ENCODE measurements around the gene MORC3.
"Not testable (repeated sequence)": the region's sequence is repeated elsewhere in the genome, so short reads cannot be mapped to it uniquely, and the experiment has no call there.

The MORC3 gene

DNA sequence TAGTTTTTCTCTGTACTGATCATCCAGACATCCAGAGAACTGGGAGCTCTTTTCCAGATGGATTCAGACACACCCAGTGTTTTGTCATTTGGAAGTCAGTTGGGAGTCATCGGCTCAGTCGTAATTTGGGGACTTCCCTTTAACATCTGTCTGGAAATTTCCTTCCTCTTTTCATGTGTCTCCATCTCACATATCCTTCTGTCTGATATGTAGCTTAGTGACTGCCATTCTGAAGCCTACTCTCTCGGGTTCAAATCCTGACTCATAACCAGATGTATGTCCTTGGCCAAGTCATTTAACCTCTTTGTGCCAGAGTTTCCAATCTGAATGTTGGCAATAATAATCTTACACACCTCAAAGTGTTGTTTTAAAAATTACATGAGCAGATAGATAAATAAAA, 3.0 kb downstream of the MORC3 start:
- DNase-seq = no peak

DNA sequence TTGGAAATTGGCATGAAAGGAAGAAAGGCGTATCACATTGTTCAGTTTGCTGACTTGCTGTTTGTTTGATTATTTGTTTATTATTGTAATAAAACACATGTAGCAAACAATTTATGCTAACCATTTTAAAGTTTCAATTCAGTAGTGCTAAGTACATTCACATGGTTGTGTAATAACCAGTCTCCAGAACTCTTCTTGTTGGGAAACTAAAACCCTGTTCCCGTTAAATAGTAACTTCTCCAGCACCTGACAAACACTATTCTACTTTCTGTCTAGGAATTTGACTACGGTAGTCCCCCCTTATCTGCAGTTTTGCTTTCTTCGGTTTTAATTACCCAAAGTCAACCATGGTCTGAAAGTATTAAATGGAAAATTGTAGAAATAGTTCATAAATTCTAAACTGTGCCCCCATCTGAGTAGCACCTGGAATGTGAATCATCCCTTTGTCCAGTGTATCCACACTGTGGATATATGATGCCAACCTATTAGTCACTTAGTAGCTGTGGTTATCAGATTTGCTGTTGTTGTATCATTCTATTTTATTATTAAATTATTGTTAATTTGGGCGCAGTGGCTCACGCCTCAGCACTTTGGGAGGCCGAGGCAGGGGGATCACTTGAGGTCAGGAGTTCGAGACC, 5.5 kb downstream of the MORC3 start:
- no peak for DNase-seq

GRCh38 chr21:36330904-36331303, 10.9 kb downstream of the MORC3 start:
- DNase-seq = peak in 17 of 56 donors; percentile 1 to 58 (median 11)

- no peak for DNase-seq
Observed at GRCh38 chr21:36337099-36337509, 17.1 kb downstream of the MORC3 start.

DNA sequence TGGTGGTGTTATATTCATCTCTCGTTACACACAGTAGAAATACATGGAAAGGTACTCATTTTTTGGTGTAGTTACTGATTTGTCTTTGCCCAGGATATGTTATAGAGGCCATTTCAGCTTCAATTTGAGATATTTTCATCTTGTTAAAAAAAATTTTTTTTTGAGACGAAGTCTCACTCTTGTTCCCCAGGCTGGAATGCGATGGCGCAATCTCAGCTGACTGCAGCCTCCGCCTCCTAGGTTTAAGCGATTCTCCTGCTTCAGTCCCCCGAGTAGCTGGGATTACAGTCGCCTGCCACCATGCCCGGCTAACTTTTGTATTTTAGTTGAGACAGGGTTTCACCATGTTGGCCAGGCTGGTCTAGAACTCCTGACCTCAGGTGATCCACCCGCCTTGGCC, 19.0 kb downstream of the MORC3 start:
- DNase-seq = no peak

DNA sequence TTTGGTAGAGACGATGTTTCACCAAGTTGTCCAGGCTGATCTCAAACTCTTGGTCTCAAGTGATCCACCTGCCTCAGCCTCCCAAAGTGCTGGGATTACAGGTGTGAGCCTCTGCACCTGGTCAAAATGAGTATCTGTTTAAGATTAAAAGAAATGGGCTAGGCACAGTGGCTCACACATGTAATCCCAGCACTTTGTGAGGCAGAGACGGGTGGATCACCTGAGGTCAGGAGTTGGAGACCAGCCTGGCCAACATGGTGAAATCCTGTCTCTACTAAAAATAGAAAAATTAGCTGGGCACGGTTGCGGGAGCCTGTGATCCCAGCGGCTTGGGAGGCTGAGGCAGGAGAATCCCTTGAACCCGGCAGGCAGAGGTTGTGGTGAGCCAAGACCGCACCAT, 22.6 kb downstream of the MORC3 start:
- not testable (repeated sequence) for DNase-seq

DNA sequence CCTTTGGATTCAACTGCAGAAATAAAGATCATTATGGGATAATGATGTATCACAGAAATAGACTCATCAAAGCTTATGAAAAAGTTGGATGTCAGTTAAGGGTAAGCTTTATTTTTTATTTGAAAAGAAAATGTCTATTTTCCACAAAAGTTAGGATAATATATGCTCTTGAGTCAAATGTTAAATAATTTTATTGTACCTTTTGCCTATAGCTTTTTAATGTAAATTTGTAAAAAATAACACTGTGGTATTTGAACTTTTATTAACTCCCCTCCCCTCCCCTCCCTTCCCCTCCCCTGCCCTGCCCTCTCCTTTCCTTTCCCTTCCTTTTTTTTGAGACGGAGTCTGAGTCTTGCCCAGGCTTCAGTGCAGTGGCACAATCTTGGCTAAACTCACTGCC, 24.9 kb downstream of the MORC3 start:
- DNase-seq = no peak

DNA sequence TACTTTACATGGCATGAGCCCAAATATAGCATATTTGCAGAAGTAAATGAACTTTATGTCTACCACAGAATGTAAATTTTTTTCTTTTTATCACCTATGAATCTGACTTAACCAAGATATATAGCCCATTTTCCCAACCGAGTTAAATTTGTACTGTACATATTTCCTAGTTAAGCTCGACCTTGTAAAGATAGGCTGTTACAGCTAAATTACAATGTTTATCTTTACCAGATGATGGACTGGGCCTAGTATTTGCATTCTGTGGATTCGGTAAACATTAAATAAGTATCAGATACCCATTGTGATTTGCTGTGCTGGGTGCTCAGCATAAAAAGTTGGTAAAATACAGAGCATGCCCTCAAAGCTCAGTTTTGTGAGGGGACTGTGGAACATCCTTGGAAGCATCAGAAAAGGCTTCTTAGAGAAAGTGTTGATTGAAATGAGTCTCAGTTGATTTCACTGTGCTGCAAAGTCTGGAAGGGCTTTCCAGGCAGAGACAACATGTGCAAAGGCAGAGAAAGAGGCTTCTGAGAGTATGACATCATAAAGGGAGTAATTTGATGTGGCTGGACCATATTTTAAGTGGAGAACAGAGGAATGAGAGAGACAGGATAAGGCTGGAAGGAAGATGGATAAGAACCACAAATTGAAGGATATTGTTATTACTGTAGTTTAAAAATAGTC, 27.4 kb downstream of the MORC3 start:
- no peak for DNase-seq

- no peak for DNase-seq
Observed at GRCh38 chr21:36347962-36348328, 27.9 kb downstream of the MORC3 start.

- DNase-seq = no peak
Observed at GRCh38 chr21:36349315-36349714, 29.3 kb downstream of the MORC3 start.

DNA sequence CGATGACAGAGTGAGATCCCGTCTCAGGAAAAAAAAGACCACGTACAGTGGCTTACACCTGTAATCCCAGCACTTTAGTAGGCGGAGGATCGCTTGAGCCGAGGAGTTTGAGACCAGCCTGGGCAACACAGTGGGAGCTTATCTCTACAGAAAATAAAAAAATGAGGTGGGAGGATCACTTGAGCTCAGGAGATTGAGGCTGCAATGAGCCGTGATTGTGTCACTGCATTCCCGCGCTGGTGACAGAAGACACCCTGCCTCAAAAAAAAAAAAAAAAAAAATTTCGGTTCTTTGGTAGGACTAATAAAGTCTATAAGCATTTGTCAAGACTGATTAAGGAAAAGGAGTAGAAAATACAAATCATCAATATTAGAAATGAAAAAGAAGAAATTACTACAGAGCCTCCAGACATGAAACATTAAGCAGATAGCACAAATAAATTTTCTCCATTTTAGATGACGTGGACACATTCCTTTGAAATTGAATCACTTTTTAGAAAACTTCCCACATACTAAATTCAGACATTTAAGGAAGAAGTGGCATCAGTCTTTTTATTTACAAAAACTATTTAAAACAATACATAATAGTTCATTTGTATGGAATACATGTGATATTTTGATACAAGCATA, 30.4 kb downstream of the MORC3 start:
- DNase-seq = no peak

DNA sequence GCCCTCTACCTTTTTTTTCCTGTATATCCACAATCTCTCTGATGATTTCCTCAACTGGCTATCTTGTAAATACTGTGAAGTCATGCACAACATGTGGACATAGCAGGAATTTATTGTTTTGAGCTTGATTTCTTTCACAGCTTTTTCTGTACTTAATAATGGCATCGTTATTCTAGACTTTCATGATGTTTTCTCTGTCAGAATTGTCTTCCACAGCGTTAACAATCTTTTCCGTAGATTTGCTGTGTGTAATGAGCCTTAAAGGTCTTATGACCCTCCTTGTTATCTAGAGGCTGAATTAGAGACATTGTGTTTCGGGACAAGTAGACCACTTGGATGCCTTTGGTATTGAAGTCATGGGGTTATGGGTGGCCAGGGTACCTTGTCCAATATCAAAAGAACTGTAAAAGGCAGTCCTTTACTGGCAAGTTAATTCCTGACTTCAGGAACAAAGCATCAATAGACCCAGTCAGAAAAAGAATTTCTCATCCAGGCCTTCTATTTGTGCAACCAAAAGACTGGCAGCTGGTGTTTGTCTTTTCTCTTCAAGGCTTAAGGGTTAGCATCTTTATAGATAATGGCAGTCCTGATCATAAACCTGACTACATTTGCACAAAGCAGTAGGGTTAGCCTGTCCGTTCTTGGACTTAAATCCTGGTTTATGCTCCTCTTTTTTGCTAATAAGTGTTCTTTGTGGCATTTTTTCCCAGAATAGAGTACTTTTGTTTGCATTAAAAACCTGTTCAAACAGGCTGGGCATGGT, 35.1 kb downstream of the MORC3 start:
- no peak for DNase-seq

GRCh38 chr21:36355868-36356267, 35.9 kb downstream of the MORC3 start:
- no peak for DNase-seq

- DNase-seq = no peak
Observed at GRCh38 chr21:36359185-36359584, 39.2 kb downstream of the MORC3 start.

DNA sequence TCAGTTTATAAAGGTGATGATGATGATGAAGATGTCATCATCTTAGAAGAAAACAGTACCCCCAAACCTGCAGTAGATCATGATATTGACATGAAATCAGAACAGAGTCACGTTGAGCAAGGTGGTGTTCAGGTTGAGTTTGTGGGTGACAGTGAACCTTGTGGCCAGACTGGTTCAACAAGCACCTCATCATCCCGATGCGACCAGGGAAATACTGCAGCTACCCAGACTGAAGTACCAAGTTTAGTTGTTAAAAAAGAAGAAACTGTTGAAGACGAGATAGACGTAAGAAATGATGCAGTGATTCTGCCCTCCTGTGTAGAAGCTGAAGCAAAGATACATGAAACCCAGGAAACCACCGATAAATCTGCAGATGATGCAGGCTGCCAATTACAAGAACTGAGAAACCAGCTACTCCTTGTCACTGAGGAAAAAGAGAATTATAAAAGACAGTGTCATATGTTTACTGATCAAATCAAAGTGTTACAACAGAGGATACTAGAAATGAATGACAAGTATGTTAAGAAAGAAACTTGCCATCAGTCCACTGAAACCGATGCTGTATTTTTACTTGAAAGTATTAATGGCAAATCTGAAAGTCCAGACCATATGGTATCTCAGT, 49.2 kb downstream of the MORC3 start:
- DNase-seq = no peak

DNA sequence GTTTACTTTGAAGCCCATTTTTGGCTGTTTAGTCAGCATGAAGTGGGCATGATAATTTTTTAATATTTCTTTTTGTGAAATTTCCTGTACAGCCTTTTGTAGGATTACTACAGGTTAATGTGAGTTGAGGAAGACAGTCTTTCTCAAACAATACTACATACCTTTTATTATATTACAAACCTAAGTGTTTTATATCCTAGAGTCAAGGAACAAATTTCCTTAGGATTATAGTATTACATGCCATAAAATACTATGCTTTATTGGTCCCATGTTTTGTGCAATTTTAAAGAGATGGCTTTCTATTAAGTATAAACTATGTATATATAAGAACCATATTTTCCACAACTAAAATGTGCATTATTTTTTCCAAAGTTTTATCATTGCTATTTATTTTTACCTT, 56.0 kb downstream of the MORC3 start:
- no peak for DNase-seq

GRCh38 chr21:36377391-36377842, 57.4 kb downstream of the MORC3 start:
- DNase-seq = no peak

- no peak for DNase-seq
Observed at GRCh38 chr21:36379251-36379650, 59.3 kb downstream of the MORC3 start.

DNA sequence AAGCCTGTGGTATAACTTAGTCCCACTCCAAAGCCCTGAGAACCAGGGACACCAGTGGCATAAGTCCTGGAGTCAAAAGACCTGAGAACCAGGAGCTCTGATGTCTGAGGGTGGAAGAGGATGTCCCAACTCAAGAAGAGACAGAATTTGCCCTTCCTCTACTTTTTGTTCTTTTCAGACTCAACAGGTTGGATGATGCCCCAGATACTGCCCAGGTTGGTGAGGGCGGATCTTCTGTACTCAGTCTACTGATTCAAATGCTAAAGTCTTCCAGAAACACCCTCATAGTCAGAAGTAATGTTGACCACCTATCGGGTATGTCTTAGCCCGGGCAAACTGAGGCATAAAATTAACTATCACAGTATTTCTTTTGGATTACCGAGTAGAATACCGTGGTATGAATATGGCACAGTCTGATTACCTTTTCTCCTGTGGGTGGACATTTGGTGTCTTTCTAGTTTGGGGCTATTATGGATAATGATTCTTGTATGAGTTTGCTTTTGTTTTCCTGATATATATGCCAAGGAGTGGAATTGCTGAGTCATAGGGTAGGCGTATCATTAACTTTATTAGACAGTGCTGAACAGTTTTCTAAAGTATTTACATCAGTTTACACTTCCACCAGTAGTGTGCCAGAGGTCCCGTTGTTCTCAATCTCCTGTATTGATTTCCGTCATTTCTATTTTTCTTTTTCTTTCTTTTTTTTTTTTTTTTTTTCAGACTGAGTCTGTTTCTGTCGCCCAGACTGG, 62.0 kb downstream of the MORC3 start:
- no peak for DNase-seq

GRCh38 chr21:36382722-36383121, 62.7 kb downstream of the MORC3 start:
- not testable (repeated sequence) for DNase-seq

GRCh38 chr21:36384885-36385232, 64.9 kb downstream of the MORC3 start:
- no peak for DNase-seq
